Gastroesophageal sphincter (tissue), 3 donors: ENCODE data around the gene NDUFA3.

Experiments used
- POLR2A ChIP-seq, 2 donors: fragments of 450-650 bp; IDR thresholded peaks; one replicate each; pipeline ENCODE4 v1.6.1; 2017; ENCODE audit warnings: antibody characterized with exemption in 2 of 2, mild to moderate bottlenecking in 2 of 2, moderate library complexity in 1 of 2
- TF ChIP-seq, protein P1 (sequence below), 4 experiments: fragments of 200-600 bp in 2 of 4; fragments of 450-650 bp in 2 of 4; sonication (generic) in 1 of 4; IDR thresholded peaks; one replicate each; pipeline ENCODE4 v1.5.1; 2017 to 2019; ENCODE audit warnings: antibody characterized with exemption in 4 of 4, mild to moderate bottlenecking in 2 of 4, moderate library complexity in 2 of 4

DNA sequence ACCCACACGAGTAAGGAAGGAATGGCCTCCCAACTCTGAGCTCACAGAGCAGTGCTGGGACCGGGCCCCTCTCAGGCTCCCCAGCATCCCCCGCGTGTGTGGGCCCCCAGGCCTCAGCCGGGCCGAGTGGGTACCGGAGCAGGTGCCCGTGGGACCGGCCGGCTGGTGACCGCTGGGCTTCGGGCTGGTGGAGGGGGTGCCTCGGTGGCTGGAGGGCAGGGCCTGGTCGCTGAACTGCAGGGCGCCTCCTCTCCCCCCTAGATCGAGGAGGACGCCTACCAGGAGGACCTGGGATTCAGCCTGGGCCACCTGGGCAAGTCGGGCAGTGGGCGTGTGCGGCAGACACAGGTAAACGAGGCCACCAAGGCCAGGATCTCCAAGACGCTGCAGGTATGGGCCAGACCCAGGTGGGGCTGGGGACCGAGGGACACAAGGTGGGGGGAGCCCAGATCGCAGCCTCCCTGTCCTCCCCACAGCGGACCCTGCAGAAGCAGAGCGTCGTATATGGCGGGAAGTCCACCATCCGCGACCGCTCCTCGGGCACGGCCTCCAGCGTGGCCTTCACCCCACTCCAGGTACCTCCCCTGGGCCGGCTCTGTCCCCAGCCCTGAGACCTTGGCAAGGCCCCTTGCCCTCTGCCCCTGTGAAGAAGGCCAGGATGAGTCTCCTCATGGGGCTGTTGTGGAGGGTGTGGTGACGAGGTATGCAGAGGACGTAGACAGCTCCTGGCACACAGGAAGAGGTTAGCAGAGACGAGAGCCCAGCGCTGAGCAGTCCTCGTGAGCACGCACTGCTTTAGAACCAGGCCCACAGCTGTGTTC, 26.4 kb downstream of the NDUFA3 start:
- TF ChIP-seq POLR2A (IDR thresholded peaks at IDR 0.05), result no peak
- TF ChIP-seq, protein P1, sequence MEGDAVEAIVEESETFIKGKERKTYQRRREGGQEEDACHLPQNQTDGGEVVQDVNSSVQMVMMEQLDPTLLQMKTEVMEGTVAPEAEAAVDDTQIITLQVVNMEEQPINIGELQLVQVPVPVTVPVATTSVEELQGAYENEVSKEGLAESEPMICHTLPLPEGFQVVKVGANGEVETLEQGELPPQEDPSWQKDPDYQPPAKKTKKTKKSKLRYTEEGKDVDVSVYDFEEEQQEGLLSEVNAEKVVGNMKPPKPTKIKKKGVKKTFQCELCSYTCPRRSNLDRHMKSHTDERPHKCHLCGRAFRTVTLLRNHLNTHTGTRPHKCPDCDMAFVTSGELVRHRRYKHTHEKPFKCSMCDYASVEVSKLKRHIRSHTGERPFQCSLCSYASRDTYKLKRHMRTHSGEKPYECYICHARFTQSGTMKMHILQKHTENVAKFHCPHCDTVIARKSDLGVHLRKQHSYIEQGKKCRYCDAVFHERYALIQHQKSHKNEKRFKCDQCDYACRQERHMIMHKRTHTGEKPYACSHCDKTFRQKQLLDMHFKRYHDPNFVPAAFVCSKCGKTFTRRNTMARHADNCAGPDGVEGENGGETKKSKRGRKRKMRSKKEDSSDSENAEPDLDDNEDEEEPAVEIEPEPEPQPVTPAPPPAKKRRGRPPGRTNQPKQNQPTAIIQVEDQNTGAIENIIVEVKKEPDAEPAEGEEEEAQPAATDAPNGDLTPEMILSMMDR (IDR thresholded peaks at IDR 0.05), result no peak
